Measurements from ENCODE around the gene HBP1. TPM values are rescaled to one million over a fixed set of nuclear protein-coding genes. Genes with fewer than 3 reads are reported as not detected.

Gene HBP1
- total RNA-seq, 2 donors from 2014 or later: 127 to 138 TPM

- Histone ChIP-seq H3K9me3 (no peaks in the 10 kb centered on the region), H3K27me3 (replicated peaks; ENCODE audit: insufficient read depth) (no peaks in the 10 kb centered on the region), H3K36me3 (no peaks in the 10 kb centered on the region), H3K4me3 (no peak overlapping the region), H3K4me1 (ENCODE audit: control insufficient read depth in 1 of 2, low read depth in 2 of 2) (no peaks in the 10 kb centered on the region), H3K27ac (no peak overlapping the region)
- TF ChIP-seq, protein P1, sequence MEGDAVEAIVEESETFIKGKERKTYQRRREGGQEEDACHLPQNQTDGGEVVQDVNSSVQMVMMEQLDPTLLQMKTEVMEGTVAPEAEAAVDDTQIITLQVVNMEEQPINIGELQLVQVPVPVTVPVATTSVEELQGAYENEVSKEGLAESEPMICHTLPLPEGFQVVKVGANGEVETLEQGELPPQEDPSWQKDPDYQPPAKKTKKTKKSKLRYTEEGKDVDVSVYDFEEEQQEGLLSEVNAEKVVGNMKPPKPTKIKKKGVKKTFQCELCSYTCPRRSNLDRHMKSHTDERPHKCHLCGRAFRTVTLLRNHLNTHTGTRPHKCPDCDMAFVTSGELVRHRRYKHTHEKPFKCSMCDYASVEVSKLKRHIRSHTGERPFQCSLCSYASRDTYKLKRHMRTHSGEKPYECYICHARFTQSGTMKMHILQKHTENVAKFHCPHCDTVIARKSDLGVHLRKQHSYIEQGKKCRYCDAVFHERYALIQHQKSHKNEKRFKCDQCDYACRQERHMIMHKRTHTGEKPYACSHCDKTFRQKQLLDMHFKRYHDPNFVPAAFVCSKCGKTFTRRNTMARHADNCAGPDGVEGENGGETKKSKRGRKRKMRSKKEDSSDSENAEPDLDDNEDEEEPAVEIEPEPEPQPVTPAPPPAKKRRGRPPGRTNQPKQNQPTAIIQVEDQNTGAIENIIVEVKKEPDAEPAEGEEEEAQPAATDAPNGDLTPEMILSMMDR (IDR thresholded peaks at IDR 0.05): no peak
- no peak for DNase-seq (ENCODE audit: low spot score)
- no peak for ATAC-seq (ENCODE audit: insufficient number of reproducible peaks, low FRiP score, low read depth)
Observed at GRCh38 chr7:107157091-107157490, 11.7 kb upstream of the HBP1 start.

DNA sequence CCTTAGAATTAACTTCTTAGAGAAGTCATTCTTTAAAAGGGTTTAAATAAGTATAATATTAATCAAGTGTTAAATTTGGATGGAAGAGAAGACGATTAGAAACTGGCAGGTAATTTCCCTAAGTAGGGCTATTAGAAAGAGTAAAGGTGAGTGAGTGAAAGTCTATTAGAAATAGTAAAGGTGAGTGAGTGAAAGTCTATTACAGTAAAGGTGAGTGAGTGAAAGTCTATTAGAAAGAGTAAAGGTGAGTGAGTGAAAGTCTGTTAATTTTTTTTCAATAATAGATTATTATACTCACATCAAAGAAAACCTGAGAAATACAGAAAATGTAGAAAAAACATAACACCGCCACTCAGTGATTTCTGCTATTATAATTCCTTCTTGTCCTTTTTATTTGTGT, 10.8 kb upstream of the HBP1 start:
- DNase-seq (ENCODE audit: low spot score) (no peak), ATAC-seq (ENCODE audit: insufficient number of reproducible peaks, low FRiP score, low read depth) (no peak)
- TF ChIP-seq, protein P1 (IDR thresholded peaks at IDR 0.05): no peak
- Histone ChIP-seq H3K27ac (no peak overlapping the region), H3K27me3 (replicated peaks; ENCODE audit: insufficient read depth) (no peaks in the 10 kb centered on the region), H3K4me3 (no peak overlapping the region), H3K36me3 (no peaks in the 10 kb centered on the region), H3K4me1 (ENCODE audit: control insufficient read depth in 1 of 2, low read depth in 2 of 2) (no peaks in the 10 kb centered on the region), H3K9me3 (no peaks in the 10 kb centered on the region)

GRCh38 chr7:107160389-107160788, 8.4 kb upstream of the HBP1 start:
- H3K27ac ChIP-seq: no peak overlapping the region
- DNase-seq (ENCODE audit: low spot score) (no peak), ATAC-seq (ENCODE audit: insufficient number of reproducible peaks, low FRiP score, low read depth) (no peak)

DNA sequence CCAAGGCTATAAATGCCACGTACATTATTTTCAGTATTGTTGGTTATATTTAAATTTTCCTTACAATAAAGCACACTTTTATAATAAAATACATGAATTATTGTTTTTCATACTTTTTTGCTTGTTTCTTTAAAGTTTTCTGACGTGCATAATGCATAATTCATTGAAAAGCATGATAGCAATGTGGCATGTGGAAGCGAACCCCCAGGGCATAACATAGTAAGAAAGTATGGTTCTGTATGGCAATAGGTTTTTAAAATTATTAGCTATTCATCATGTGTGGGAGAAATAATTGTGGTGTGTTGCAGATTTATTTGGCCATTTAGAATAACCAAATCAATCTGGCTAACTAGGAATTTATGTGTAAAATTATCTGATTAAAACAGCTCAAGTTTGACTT, 7.4 kb upstream of the HBP1 start:
- Histone ChIP-seq H3K27ac (no peak overlapping the region), H3K9me3 (no peaks in the 10 kb centered on the region), H3K4me3 (no peak overlapping the region), H3K36me3 (no peaks in the 10 kb centered on the region), H3K27me3 (replicated peaks; ENCODE audit: insufficient read depth) (no peaks in the 10 kb centered on the region), H3K4me1 (ENCODE audit: control insufficient read depth in 1 of 2, low read depth in 2 of 2) (no peaks in the 10 kb centered on the region)
- TF ChIP-seq, protein P1 (IDR thresholded peaks at IDR 0.05): no peak
- DNase-seq (ENCODE audit: low spot score) (no peak), ATAC-seq (ENCODE audit: insufficient number of reproducible peaks, low FRiP score, low read depth) (no peak)

More at GRCh38 chr7:107160389-107160788, 8.4 kb upstream of the HBP1 start:
- TF ChIP-seq, protein P1 (IDR thresholded peaks at IDR 0.05): no peak
- Histone ChIP-seq H3K9me3 (no peaks in the 10 kb centered on the region), H3K27me3 (replicated peaks; ENCODE audit: insufficient read depth) (no peaks in the 10 kb centered on the region), H3K4me1 (ENCODE audit: control insufficient read depth in 1 of 2, low read depth in 2 of 2) (no peaks in the 10 kb centered on the region), H3K4me3 (no peak overlapping the region), H3K36me3 (no peaks in the 10 kb centered on the region)

GRCh38 chr7:107162475-107162874, 6.3 kb upstream of the HBP1 start:
- TF ChIP-seq, protein P1 (IDR thresholded peaks at IDR 0.05): no peak
- Histone ChIP-seq H3K9me3 (no peaks in the 10 kb centered on the region), H3K27me3 (replicated peaks; ENCODE audit: insufficient read depth) (no peaks in the 10 kb centered on the region), H3K36me3 (no peaks in the 10 kb centered on the region), H3K4me3 (no peak overlapping the region), H3K4me1 (ENCODE audit: control insufficient read depth in 1 of 2, low read depth in 2 of 2) (no peaks in the 10 kb centered on the region), H3K27ac (no peak overlapping the region)
- ATAC-seq (ENCODE audit: insufficient number of reproducible peaks, low FRiP score, low read depth): no peak
- DNase-seq (ENCODE audit: low spot score): no peak
